ENCODE measurements around the gene CCDC122.
A peak's percentile ranks its signal among the peaks of the same experiment; 100 is the strongest.

CCDC122 gene

DNA sequence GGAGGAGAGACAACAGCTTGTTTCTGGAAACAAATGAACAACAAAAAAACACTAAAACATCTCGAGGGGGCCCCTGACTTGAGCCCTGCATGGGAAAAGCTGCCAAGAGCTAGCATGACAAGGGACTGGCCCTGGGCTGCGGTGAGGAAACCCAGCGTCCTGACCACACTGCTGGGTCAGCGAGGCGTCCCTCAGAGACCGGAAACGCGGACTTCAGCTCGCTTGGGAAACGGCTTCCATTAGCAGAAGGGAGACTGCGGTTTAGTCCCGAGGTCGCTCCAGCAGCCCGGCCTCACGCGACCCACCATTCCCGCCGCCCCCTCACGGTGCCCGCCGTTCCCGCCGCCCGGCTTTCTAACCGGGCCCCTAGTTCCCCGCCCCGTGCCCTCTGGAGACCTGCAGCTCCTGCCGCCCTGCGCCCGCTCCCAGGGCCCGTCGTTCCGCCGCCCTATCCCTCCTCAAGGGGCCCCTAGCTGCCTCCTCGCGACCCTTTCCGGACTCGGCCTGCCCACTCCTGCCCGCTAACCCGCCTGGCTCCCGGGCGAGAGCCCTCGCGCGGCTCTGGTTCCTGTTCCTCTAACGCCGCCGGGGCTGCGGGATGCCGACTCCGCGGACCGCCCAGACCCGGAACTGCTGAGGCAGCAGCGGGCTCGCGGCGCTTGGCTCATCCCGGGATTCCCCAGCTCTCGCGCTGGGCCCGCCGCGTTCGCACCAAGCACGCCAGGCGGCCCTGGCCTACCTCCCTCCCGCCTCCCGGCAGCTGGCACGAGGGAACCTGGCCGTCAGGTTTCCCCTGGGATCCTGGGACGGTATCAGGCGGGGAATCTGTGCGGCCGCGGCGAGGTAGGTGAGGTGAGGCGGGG is at the start of gene CCDC122:
TSS of gene CCDC122 (minus strand) at position 849 of the 863 bp plus-strand sequence. CDS start 10,364 bp downstream, outside the sequence.
- peak; percentile 80 for DNase-seq (ENCODE audit: low spot score)

GRCh38 chr13:43924549-43925245 is 45.2 kb upstream of the CCDC122 start:
- DNase-seq (ENCODE audit: low spot score): no peak

DNA sequence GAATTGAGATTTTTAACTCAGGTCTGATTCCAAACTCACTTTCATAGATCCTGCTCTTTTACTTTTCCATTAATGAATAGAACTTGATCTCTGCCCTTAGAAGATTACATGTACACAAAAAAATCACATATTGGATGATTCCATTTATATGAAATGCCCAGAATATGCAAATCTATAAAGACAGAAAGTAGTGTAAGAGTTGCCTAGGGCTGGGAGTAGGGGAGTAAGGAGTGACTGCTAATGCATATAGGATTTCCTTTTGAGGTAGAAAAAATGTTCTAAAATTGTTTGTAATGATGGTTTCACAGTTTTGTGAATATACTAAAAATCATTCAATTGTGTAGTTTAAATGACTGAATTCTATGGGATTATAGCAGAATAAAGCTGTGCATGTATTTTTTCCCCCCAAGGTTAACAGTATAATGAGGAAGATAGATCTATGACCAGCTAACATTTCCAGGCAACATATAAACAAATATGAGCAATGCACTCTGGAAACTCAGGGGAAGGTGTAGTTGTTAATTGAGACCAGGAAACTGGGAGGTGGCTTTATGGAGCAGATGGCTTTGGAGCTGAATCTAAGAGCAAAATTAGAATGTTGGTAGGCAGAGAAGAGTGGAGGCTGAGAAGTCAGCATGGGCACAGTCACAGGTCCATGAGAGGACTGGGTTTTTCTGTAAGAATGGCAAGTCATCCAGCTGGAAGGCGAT is 41.6 kb upstream of the CCDC122 start:
- DNase-seq (ENCODE audit: low spot score): no peak

- no peak for DNase-seq (ENCODE audit: low spot score)
Measured at GRCh38 chr13:43918636-43919035, 39.1 kb upstream of the CCDC122 start.

DNA sequence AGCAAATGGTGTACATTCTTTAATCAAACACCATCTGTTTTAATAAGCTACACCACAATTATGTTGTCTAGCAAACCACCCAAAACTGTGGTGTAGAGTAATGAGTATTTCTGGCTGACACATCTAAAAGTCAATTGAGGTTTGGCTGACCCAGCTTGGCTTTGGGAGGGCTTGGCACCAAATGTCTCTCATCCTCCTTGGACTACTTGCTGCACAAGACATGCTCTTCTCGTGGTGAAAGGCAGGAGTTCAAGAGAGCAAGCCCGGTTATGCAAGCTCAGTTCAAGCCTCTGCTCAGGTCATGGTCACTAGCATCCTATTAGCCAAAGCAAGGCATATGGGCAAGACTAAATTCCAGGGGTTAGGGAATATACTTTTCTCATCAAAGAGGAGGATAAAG is 37.3 kb upstream of the CCDC122 start:
- no peak for DNase-seq (ENCODE audit: low spot score)

- DNase-seq (ENCODE audit: low spot score): no peak
Measured at GRCh38 chr13:43915451-43915850, 35.9 kb upstream of the CCDC122 start.

GRCh38 chr13:43911871-43912270 is 32.3 kb upstream of the CCDC122 start:
- no peak for DNase-seq (ENCODE audit: low spot score)

- DNase-seq (ENCODE audit: low spot score): no peak
Measured at GRCh38 chr13:43911278-43911677, 31.7 kb upstream of the CCDC122 start.

GRCh38 chr13:43910856-43911255 is 31.3 kb upstream of the CCDC122 start:
- no peak for DNase-seq (ENCODE audit: low spot score)

GRCh38 chr13:43908156-43909126 is 28.9 kb upstream of the CCDC122 start:
- peak; percentile 41 for DNase-seq (ENCODE audit: low spot score)

DNA sequence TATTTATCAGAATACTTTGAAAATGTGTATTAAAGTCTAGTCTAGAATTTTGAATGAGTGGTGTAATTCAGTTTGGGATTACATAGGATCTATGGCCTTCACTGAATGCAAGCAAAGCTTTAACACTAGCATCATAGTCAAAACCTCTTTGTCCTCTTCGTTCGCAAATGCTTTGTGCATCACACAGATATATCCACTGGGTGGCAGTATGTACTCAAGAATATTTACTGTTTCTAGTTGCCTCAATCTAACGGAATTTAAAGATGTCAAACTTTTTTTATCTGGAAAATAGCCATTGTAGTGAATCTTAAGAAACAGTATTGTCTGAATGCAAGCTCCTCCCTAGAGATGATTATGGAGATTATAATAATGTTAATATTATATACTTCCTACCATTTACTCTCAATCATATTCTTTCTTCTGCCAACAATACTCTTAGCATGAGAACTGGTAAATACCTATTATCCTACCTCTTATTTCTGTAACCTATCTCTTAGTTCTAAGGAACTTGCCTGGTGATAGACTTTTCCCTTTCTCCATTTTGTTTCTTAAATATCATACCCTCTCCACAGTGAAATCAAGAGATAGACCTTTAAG is 26.0 kb upstream of the CCDC122 start:
- DNase-seq (ENCODE audit: low spot score): peak; percentile 75

DNA sequence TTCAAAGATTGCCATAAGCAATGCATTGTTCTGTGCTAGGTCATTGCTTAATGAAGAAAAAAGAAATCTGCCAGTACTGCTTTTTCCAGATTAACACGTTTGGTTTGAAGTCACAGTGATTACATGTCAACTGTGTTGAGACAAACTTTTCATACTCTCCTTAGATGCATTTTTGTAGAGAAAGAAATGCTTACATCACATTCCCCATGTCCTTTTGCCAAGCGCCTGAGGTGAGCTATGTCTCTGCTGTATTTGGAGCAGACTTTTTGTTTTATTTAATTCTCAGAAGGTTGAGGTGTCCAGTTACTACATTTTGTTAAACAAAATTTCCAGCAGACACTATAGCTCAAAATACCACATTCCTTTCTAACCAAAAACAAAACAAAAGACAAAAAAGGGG is 16.4 kb upstream of the CCDC122 start:
- no peak for DNase-seq (ENCODE audit: low spot score)

DNA sequence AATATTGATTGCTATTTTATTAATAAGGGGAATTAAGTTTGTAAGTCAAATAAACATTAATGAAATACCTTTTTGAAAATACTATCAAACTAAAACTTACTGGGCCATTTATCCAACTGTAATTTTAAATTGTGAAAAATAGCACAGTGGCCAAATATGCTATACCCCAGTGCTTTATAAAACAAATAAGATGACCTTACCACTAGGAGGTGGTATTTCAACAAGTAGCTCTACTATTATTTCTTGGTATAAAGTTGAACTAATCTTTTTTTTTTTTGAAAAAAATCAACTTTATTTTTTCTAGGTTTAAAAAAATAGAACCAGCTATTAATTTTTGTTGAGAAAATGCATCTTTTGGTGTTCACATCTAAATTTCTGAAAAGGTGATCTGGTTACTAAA is 14.9 kb upstream of the CCDC122 start:
- DNase-seq (ENCODE audit: low spot score): no peak

DNA sequence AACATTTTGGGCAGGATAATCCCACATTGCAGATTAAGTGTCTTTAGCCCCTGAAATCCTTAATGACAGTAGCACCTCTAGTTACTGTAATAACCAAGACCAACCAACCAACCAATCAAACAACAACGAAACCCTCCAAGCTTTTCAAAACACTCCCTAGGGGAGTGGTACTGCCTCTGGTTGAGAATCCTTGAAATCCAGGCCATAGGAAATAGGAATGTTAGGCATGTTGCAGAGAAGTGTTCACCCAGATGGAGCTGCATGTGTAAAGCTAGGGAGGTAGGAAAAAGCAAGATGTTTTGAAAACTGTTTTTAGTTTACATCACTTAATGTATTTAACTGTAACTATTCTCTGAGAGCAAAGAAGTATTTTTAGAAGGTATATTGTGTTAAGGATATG is 4.7 kb upstream of the CCDC122 start:
- DNase-seq (ENCODE audit: low spot score): no peak

GRCh38 chr13:43883631-43884030 is 4.1 kb upstream of the CCDC122 start:
- no peak for DNase-seq (ENCODE audit: low spot score)

DNA sequence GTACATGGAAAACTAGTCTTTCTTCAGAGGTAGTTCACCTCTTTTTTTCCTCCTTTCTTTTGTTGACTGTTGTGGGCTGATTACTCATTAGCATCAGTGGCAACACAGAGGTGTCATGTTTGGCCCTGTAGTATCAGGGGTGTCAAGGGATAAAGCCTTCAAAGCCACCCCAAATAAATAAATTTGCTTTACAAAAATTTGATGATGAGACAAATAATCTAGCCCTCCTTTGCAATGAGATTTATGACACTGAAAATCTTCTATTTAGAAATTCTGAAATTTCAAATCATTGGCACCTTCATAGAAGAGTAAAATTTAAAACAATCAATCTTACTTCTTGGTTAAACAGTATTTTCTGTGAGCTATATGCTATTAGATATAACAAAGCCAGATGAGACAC is 2.0 kb upstream of the CCDC122 start:
- DNase-seq (ENCODE audit: low spot score): no peak

DNA sequence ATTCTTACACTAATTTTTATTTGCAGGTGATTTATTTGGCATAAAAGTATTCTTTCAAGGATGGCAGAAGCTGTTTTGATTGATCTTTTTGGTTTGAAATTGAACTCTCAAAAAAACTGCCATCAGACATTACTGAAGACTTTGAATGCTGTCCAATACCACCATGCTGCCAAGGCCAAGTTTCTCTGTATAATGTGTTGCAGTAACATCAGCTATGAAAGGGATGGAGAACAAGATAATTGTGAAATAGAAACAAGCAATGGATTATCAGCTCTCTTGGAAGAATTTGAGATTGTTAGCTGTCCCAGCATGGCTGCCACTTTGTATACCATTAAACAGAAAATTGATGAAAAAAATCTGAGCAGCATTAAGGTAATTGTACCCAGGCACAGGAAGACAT is 1.4 kb upstream of the CCDC122 start:
- DNase-seq (ENCODE audit: low spot score): no peak

GRCh38 chr13:43880214-43880855 is 795 bp upstream of the CCDC122 start:
- no peak for DNase-seq (ENCODE audit: low spot score)

- no peak for DNase-seq (ENCODE audit: low spot score)
Measured at GRCh38 chr13:43879755-43880181, 228 bp upstream of the CCDC122 start, which contains the start of gene LACC1. Gene LACC1, plus strand, starts transcription at chr13:43879904. Its CDS starts 1,082 bp downstream, at chr13:43880986.

DNA sequence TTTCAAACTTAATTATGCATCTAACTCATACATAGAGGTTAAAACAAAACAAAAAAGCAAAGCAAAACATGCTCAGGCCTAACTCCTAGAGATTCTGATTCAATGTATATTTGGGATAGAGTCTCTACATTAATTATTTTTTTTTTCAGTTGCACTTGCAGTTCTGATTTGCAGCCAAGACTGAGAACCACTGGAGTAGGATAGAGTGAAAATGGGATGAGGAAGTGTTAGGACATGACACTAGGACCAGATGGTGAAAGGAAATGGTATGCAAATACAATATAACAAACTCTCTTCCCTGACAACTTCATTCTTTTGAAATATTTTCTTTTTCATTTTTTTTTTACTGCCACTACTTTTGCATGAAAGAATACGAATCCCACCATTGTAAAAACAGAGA is 1.8 kb downstream of the CCDC122 start:
- DNase-seq (ENCODE audit: low spot score): no peak

Measured in LoVo (cell line).